Mesenteric fat pad (tissue), 1 donor: ENCODE results near the gene TATDN2. TPM values are rescaled to one million over a fixed set of nuclear protein-coding genes. Genes with fewer than 3 reads are reported as not detected.

ENCODE experiments used
- DNase-seq: peaks from one replicate; pipeline ENCODE4 v3.0.0-alpha.2; 2020; ENCODE audit warnings: low spot score
- long read RNA-seq: library from polyadenylated mRNA; unstranded; transcript quantifications from one replicate; pipeline ENCODE4 v2.0.0, GENCODE V29; 2020
- total RNA-seq: library from RNA; stranded (reverse); fragmentation: NEBNext Ultra II Directional; extraction: Animal tissue kit (Norgen Biotek cat#: 25700); gene quantifications from one replicate; pipeline ENCODE4 v1.2.1, GENCODE V29; 2021
- donor health status: DM: yes; HTN: yes; CAD: no.

The TATDN2 gene, protein sequence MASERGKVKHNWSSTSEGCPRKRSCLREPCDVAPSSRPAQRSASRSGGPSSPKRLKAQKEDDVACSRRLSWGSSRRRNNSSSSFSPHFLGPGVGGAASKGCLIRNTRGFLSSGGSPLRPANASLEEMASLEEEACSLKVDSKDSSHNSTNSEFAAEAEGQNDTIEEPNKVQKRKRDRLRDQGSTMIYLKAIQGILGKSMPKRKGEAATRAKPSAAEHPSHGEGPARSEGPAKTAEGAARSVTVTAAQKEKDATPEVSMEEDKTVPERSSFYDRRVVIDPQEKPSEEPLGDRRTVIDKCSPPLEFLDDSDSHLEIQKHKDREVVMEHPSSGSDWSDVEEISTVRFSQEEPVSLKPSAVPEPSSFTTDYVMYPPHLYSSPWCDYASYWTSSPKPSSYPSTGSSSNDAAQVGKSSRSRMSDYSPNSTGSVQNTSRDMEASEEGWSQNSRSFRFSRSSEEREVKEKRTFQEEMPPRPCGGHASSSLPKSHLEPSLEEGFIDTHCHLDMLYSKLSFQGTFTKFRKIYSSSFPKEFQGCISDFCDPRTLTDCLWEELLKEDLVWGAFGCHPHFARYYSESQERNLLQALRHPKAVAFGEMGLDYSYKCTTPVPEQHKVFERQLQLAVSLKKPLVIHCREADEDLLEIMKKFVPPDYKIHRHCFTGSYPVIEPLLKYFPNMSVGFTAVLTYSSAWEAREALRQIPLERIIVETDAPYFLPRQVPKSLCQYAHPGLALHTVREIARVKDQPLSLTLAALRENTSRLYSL
- total RNA-seq = 34.7 TPM
- long read RNA-seq, partial matches to known transcripts = 13 of 13 reads
- long read RNA-seq, other reads (novel, unspliced or antisense) = 0 of 13 reads

GRCh38 chr3:10248184-10248983, at the start of gene TATDN2:
Gene TATDN2 (plus strand): TSS chr3:10248459. CDS start chr3:10249201, 742 bp downstream.
- peak; percentile 96 for DNase-seq

DNA sequence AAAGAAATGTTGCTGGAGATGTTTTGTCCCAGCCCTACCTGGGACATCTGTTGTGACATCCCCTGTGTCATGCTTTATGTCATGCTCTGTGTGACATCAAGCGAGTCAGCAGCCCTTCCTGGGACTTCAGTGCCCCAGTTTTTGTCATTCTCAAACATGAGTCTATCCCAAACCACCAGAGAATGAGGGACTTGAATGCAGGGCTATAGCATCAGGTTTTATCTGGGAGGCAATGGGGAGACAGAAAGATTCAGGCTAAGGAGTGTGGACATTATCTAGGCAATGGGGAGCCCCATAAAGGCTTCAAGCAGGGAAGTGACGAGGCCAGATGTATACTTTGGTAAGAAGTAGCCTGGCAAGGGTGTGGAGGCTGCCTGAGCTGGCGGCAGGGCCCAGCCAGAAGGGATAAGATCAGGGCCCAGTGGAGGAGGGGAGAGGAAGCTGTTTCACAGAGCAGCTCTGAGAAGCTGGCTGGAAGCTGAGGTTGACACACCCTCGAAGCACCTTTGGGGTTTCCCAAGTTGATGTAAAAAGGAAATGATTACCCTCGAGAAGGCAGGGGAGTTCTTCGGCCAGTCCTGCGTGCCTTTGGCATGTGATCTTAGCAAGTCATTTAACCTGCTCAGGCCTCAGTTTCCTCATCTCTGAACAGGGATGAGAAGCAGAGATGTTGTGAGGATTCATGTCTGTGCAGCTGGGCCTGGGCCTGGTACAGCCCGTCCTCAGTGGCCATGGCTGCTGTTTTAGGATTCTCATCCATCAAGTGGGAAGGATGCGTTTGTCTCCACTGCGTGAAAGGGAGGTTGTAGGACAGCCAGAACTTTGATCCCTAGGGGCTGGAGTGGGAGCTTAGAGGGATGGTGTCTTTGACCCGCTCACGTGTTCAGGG, 49.3 kb upstream of the TATDN2 start:
- no peak for DNase-seq

GRCh38 chr3:10204921-10205320, 43.3 kb upstream of the TATDN2 start:
- DNase-seq = no peak

DNA sequence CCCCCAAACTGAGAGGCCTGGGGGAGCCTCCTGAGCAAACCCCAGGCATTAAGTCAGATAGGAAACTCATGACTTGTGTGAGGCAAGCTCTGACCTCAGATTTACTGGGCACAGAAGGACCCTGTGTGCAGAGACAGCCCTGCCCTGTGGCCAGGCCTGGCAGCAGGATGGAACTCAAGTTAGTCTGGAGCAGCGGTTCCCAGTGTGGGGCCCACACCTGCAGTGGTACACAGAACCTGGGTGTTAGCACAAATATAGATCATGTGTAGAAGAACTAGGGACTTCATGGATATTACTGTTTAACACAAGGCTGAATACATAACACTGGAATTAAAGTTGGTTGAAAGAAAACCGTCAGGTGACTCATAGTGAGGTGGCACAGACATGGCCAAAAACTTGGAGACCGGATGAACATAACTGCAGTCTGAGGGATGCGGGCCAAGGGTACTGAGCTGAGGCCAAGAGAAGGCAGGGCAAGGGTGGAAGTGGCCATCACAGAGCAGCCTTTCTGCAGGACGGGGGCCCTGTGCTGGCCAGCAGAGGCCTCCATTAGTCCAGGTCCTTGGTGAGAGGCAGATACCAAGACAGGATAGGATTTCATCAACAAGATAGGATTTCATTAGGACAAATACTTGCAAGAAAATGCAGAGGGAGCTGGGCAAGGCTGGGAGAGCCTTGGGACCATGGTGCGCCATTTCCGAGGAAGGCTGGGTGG, 42.7 kb upstream of the TATDN2 start:
- DNase-seq = no peak

DNA sequence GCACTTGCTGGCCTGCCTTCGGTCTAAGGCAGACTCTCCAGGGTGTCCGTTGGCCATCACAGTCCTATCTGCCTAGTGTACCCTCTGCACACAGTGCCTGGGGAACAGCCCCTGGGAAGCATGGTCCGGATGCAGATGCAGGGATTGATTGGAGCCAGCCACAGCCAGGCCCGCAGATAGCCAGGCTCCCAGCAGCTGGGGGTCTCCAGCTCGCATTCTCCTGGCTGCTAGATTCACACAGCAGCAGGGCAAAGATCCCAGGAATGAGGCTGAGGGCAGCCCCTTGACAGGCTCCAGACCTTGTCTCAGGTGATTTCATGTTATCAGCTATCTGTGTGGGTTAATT, 42.1 kb upstream of the TATDN2 start:
- no peak for DNase-seq

DNA sequence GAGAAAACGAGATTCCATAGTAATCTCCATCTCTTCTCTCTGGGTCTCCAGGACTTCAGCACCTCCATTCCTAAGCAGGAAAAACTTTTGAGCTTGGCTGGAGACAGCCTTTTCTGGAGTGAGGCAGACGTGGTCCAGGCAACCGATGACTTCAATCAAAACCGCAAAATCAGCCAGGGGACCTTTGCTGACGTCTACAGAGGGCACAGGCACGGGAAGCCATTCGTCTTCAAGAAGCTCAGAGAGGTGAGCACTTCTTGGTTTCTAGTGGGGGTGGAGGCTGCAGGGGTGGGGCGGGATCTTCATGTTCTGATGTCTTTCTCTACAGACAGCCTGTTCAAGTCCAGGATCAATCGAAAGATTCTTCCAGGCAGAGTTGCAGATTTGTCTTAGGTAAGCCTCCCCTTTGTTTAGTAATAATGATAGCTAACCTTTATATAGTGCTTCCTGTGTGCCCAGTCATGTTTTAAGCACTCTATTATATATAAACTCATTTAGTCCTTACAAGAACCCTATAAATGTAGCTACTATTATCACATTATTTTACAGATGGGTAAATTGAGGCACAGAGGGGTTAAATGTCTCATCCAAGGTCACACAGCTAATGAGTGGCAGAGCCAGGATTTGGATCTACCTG, 35.0 kb upstream of the TATDN2 start:
- no peak for DNase-seq

DNA sequence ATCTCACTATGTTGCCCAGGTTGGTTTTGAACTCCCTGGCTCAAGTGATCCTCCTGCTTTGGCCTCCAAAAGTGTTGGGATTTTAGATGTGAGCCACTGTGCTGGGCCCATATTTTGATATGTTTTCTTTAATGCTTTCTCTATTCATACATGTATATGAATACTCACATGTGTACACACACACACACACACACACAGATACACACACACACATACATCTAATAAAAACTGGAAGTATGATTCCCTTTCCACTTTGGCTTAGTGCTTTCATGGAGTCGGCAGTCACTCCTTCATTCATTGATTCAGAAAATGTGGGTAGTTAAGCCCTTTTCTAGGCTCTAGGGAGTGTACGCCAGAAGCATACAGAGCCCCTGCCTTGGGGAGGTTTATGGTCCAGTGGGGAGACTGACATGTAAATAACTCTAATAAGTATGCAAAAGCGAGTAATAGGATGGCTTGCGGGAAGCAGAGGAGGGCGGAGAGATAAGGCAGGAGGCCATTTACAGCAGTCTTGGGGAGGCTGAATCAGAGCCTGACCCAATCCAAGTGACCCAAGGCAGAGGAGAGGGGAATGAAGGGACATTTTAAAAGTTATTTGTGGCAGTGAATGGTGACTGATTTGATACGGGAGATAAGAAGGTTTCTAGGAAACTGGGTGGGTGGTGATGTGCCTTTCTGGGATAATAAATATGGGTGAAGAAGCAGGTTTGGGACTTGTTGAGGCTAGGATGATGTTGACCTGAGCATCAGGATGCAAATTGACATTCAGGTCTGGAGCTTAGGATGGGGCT, 32.5 kb upstream of the TATDN2 start:
- no peak for DNase-seq

DNA sequence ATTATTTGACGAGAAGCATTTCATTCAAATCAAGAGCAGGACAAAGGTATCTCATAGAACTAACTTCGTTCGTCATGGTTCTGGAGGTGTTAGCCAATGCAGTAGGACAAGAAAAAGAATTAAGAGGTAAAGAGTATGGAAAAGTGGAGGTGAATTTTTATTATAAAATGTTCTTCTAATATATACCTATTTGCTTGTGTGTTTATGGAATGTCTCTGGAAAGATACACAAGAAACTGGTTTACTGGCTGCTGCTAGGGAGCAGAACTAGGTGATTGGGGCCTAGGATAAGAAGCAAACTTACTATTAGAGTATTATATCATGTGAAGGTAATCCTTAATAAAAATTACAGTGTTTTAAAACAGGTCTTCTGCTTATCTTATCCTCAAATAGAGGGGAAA, 30.9 kb upstream of the TATDN2 start:
- no peak for DNase-seq

GRCh38 chr3:10219737-10220136, 28.5 kb upstream of the TATDN2 start:
- no peak for DNase-seq

DNA sequence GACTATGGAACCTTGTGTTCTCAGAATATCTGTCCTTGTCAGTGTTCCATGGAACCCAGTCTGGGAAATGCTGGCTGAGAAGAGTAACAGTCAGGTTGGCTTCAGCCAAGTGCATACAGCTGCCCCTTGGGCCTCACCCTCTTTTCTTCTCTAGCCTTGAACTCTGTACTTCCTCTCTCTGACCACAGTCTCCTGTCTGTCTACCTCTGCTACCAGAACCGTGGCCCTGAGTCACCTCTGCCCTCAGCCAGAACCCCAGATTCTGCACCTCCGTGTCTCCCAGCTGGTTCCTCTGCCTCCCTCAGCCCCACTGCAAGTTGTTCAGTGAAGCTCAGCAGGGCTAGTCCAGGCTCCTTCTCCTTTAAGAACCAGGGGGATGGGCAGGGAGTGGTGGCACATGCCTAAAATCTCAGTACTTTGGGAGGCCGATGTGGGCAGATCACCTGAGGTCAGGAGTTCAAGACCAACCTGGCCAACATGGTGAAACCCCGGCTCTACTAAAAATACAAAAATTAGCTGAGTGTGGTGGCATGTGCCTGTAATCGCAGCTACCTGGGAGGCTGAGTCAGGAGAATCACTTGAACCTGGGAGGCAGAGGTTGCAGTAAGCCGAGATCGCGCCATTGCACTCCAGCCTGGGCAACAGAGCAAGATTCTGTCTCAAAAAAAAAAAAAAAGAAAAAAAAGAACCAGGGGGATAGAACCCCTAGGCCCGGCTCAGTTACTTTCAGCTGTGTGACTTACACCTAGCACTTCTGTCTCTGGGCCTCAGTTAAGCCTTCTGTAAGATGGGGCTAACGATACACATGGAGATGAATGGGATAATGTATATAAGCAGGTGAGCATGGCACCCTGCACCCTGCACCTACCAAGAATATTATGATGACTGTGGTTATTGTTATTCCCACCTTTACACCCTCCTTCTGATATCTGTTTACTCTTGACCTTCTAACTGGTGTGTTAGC, 24.3 kb upstream of the TATDN2 start:
- DNase-seq = no peak

GRCh38 chr3:10224794-10225665, 23.2 kb upstream of the TATDN2 start:
- no peak for DNase-seq

DNA sequence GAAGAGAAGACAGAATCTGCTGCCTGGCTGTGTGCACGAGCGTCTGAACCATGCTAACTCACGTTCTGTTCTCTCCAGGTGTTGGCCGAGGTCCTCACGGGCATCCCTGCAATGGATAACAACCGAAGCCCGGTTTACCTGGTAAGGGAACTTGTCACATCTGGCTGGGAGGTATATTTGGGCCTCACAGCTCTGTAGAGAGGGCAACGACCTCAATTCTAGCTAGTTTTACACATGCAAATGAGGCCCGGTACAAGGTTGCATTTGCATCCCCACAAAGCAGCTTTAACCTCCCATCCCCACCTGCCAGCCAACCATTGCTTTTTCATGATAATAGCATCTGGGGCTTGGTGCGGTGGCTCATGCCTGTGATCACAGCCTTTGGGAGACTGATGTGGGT, 22.0 kb upstream of the TATDN2 start:
- DNase-seq = no peak

GRCh38 chr3:10228248-10228950, 19.9 kb upstream of the TATDN2 start:
- DNase-seq = no peak

- DNase-seq = no peak
Observed at GRCh38 chr3:10229576-10229975, 18.7 kb upstream of the TATDN2 start.

DNA sequence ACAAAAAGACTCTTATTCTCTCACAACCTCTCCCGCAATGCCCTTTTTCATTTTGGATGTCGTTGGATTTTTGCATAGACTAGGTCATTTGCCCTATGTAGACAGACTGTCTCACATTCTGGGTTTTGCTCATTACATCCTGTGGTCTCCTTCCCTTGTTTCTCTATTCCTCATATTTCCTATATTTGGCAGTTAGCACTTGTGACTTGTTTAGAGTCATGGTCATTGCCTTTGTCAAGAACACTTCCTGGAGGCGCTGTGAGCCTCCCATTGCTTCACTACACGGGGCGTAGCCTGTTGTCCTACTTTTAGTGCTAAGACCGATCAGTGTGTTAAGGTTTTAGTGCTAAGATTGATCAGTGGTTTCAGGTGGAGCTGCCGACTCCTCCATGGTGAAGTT, 16.1 kb upstream of the TATDN2 start:
- no peak for DNase-seq

DNA sequence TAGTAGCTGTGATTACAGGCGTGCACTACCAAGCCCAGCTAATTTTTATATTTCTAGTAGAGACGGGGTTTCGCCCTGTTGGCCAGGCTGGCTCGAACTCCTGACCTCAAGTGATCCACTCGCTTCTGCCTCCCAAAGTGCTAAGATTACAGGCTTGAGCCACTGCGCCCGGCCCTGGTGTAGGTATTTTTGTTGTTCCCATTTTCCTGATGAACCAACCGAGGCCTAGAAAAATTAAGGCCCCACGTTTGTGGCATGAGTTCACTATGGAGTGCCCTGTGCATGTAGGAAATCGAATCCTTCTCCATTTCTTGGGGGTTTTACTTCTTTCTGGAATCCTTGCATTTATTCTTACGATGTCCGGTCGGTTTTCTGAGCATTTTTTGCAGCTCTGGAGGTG, 14.3 kb upstream of the TATDN2 start:
- DNase-seq = no peak
